Measurements from ENCODE around the gene KLHL29.

The KLHL29 gene

GRCh38 chr2:23388756-23389514 is 4.0 kb downstream of the KLHL29 start:
- TF ChIP-seq CTCF (IDR thresholded peaks at IDR 0.05) = no peak

DNA sequence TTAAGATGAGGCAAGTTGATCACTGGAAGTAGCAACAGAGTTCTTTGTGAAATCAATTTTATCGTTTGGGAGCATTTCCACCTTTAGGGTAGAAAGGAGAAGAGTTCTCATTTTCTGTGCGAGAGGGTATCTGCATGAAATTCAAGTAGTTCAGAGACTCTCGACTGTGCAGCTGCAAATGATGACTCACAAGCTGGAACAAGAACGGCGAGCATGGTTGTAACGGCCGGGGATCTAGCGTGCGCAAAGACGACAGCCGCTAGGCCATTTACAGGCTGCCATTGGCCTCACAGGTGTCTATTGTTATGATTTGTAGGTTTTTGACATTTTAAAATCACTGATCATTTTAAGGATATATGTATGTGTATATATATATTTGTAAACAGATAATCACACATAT is 5.2 kb downstream of the KLHL29 start:
- no peak for TF ChIP-seq CTCF (IDR thresholded peaks at IDR 0.05)

- no peak for TF ChIP-seq CTCF (IDR thresholded peaks at IDR 0.05)
Measured at GRCh38 chr2:23393722-23394121, 8.7 kb downstream of the KLHL29 start.

DNA sequence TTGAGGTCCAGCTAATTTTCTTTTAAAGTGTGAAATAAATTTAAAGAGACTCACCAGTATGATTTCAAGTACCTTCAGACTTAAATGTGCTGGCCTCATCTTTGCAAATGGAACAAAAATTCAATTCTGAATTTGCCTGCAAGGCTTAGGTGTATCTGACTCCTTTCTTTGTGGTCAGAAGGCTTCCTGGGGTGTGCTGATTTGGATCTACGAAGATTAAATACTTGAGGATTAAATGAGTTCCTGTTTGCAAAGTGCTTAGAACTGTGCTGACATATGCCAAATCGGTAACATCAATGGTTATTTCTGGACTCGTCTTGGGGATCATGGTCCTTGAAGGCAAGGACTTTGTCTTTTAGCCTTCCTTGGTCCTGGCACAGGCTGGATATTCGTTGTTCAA is 9.7 kb downstream of the KLHL29 start:
- no peak for TF ChIP-seq CTCF (IDR thresholded peaks at IDR 0.05)

- no peak for TF ChIP-seq CTCF (IDR thresholded peaks at IDR 0.05)
Measured at GRCh38 chr2:23397478-23397877, 12.5 kb downstream of the KLHL29 start.

GRCh38 chr2:23399674-23400261 is 14.8 kb downstream of the KLHL29 start:
- no peak for TF ChIP-seq CTCF (IDR thresholded peaks at IDR 0.05)

- TF ChIP-seq CTCF (IDR thresholded peaks at IDR 0.05) = no peak
Measured at GRCh38 chr2:23400703-23401102, 15.7 kb downstream of the KLHL29 start.

Data from LNCAP (cell line).